Amniotic stem cell (primary cell): Measurements from ENCODE around the gene SAMD13.

Experiments used
- DNase-seq: peaks from one replicate; lab custom pipeline; 2025; lab: John Stamatoyannopoulos, UW

SAMD13 gene

DNA sequence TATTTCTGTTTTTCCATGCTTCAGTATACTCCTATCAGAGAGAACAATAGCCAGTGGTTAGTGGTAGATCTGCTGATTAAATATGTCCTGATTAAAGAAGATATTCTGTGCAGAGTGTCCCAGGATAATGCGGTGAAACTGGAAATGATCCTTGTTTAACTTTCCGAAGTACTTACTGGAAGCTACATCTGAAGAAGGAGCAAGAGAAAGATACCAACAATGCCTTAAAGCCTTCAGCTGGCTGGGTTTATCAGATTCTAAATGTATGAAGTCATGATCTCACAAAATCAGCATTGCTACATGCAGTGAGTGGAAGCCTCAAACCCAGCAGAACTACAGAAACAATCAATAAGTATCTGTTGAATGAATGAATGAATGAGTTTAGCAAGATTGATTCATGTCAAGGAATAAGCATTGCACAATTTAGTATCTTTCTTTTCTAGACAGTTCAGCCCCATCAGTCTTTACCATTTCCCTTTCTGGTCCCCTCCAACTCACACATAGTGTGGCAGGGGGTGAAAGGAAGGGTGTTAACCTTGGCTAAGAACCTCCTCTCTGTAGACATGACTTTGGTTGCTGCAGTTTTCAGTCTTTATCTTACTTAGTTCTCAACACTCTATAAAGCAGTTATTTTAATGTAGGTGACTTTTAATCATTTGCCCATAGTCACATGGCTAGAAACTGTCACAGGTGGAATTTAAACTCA lies 72.1 kb downstream of the SAMD13 start:
- no peak for DNase-seq

DNA sequence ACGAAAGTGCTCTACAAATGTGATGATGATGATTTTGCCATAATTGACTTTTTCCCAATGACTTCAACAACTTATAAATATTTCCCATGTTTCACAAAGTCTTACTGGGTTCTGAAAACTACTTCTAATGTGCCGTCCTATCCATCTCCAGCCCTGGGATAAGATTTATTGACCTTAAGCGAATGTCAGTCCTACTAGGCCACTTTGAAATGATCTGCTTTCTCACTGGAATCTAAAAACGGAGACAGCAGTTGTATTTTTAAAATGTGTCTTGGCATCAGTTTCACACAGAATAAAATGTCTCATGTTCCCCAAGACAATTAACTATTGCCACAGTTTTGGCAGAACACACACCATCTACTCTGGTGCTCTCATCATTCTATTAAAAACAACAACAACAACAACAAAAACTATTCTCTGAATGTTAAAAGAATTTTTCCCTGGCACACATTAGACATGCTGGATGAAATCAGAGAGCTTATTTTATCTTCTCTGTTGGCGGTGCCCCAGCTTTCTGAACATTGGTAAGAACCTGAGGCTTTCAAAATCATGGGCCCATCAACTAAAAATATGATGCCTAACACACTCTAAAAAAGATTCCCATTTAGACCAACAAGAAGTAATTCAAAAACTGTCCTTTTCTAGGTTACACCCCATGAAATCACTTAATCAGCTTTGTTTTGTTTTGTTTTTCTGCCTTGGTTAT lies 73.6 kb downstream of the SAMD13 start:
- no peak for DNase-seq

DNA sequence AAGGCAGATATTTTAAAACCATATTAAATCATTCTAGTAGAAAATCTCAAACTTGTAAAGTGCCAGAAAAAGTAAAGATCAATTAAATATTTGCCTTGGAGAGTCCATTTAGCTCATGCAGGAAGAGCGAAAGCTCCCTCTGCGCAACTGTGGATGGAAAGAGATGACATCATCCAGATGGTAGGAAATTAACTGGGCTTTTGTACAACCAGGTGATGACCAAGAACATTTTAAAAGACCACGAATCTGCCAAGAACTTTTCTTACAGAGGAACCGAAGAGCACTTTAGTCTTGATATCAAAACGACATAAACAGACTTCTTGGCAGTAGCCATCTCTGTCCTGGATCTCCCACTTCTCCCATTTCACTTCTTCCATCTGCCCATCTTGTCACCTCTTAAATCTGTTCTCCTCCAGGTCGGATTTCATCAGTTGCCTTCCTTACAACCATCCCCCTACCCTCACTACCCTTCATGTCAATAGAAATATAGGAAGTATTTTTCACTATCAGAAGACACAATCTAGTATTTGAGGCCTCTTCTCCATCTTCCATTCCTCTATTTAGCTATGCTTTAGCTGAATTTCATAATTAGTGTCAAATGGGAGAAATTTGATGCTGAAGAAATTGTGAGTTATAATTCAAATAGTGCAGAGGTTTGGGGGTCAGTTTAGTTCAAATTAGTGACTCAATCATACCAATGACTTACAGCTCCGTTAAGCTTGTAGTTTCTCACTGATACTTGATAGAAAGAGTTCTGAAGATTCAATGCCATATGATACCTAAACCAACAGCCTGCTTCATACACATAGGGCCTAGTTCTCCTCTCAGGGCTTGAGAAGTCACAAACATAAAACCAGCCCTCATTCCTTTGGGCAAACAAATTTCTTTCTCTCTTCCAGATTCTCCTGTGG lies 74.7 kb downstream of the SAMD13 start:
- DNase-seq, result no peak

DNA sequence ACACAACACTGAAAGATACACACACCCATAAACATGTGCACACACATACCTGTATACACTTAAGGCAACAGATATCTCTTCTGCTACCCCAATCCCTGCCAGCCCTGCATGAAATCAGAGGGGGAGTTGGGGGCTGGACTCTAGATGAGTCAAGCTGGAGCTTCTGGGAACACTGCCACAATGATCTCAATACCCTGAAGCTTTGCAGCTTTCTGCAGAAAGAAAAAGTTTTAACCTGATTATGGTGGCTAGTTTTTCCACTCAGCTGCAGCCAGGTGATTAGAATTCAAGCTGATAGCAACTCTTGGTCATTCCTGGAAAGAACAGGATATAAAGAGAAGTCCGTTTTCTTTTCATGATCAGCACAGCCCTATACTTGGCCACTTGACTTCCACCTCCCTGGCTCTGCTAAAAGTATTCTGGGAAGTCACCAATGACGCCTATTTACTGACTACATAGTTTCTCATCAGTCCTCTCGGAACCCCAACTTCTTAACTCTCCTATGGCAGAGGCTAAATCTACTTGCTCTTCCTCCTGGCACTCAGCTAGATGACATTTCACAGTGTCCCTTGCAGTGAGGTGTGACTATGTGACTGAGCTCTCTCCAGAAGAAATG lies 76.1 kb downstream of the SAMD13 start:
- DNase-seq, result peak; percentile 49

DNA sequence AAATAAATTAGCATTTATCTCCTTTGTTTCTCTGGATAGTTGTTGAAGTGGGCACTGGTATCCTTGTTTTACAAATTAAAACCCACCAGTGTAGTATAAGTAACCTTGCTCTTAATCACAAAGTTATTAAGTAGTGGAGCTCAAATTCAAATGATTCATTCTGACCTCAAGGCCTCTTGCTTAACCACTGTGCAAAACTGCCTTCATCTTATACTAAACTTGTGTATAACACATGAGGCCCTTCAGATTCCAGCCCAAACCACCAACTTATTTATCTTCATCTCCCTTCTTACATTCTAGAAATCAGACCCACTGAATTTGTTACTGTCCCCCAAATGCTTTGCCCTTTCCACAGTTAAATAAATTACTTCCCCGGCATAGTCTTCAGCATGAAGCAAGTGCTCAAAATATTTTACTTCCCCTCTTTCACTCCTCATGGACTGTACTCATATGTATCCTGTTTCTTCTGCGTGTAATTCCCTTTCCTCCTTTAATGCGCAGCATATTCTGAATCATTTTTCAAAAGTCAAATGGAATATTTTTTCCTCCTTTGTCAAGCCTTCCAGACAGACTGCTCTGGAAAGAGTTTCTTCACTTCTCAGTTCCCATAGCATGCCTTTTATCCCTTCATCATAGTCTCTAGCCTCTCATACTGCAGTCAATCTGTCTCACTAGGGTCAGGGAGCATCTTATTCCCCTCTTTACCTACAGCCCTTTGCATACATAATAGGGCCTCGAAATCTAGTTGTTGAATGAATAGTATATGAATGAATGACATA lies 77.8 kb downstream of the SAMD13 start:
- DNase-seq, result no peak

DNA sequence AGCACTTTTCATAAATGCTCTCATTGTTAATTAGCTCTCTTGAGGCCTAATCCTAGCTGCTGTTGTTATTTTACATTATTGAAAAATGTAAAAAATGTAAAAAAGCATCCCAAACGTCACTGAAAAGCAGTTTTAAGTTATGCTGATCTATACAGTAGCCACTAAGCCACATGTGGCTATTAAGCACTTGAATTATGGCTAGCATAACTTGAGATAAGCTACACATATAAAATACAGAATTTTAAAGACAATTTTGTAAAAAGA lies 78.3 kb downstream of the SAMD13 start:
- no peak for DNase-seq

DNA sequence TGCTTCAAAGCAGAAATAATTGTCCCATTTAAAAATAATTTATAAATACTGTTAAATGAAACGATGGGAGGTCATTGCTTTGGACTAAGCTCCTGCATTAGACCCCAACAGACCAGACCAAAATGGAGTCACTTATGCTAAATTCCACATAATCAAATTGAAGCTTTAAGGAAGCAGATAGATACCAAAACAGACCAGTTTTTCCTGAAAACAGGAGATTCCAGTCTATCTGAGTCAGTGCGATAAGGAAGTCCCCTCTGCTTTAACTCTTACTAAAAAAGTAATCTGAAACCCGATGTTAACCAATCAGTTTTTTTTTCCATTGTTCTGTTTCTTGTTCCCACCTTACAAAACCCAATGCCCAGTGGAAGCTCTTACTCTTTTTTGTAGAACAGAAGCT lies 80.6 kb downstream of the SAMD13 start:
- DNase-seq, result no peak

DNA sequence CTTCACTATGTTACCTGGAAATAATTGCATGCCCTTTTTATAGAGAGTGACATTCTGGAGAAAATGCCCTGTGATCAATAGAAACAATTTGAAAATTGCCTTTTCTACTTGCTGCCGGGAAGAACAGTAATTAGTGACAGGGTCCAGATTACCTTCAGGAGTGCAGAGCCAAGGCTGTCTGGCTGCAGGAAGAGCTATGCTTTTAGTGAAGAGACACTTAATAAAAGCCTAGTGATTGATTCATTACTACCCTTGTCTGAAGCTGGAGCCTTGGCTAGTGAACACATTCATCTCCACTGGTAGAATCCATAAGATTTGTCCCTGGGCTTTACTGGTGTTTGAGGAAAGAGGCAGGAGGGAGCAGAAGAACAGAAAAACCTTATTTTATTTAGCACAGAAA lies 83.8 kb downstream of the SAMD13 start:
- no peak for DNase-seq

DNA sequence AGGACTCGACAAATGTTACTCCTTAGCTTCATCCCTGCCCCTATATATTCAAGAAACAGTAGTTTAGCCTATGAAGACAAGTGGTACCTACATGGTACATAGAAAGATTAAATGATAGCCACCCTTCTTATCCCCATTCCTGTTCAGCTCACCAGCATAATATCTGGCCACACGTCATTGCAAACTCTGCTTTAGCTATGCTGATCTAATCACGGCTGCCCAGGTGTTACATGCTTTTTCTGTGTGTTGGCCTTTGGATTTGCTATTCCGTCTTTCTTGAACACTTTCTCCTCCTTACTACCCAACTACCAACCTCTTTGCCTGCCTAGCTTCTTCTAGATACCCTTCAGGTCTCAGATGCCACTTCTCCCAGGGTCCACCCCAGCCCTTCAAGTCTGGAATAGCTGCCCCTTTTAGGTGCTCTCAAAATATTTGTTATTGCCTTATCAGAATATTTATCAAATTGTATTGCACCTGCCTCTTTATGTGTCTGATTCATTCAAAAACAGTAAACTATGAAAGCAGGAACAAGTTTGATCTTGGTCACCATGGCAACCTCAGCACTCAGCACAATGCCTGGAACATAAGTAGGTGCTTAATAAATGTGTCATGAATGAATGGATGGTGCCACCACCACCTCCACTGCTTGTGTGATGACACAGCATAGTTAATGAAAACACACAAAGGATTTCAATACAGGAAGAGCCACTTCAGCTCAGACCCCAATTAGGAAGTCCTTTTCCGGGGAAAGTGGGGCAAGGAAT lies 85.4 kb downstream of the SAMD13 start:
- DNase-seq, result no peak

DNA sequence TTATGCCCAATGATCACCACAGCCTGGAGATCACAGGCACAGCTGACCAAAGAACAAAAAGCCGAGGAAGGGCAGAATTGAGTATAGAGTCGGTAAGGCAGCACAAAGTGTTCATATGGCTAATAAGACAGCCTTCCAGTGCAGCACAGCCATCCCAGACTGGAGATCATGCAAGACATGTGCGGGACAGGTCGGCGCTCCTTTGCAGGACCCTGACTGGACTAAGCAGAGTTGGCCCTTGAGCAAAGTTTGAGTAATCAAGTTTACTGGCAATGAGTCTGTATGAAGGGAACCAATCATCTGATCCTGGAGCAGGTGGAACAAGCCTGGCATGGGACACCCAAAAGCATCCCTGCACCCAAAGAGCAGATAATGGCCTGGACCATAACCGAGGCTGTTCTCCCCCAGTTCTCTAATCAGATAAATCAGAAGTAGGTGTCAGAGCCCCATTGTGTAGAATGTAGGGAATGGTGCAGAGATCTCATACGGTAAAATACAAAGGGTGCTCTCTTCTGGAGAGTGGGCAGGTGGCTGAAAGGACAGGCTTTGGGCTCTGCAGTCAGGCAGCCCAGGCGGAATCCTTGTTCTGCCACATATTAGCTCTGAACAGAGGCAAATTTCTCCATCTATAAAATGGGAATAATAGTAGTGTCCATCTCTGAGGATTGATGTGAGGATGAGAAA lies 86.1 kb downstream of the SAMD13 start:
- DNase-seq, result no peak

DNA sequence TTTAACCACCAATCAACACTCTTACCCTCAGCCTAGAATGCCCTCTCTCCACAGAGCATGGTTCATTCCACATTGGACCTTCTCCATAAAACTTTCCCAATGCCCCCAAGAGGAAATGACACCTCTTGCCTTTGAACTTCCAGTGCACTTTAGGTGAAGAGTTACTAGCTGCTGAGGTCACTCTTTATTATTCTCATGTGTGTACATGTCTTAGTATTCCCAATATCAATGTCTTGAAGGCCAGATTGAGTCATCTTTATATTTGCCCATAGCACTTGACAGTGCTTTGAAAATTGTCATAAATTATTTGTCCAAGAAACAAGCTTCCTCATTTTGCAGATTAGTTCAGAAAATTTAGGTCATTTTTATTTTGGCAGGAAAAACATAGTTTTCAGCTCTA lies 88.7 kb downstream of the SAMD13 start:
- no peak for DNase-seq

DNA sequence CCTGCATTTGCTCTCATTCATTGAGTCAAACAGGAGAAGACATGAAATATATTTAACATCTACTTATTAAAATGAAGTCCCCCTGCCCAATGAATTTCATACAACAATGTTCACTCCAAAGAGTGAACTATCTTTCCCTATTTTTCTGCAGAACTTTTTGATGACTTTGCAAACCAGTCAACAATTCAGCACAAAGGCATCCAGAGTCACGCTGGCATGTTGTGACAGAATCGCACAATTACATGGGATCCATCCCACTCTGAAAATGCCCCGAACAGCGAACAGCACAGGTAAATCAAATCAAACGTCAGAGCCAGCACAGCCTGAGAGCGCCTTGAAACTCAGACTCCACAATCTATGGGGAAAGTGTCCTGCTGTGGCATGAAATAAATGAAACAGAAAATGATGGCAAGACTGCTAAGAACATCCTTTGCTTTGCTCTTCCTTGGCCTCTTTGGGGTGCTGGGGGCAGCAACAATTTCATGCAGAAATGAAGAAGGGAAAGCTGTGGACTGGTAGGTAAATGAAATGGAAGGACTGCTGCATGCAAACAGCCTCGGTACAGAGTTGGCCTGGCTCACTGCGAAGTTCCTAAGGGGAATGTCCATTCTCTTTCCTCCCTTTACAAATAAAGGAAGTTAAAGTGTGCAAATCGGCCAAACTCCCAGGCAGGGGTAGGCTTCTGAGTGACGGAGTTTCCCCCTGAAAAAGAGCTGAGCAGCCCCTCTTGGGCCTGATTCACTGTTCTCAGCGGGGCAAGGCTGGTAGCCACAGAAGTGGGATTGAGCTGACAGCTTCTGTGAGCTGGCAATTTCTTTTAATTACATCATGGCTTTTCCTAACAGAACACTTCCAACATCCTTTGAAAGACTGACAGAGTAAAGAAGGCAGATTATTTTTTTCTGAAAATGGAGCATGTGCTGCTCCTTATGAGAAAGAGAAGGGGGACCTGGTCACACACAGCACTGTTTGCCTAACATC lies 97.0 kb downstream of the SAMD13 start, which contains the start of gene DNASE2B:
Gene DNASE2B (plus strand): TSS at position 310 of the 981 bp plus-strand sequence. CDS start 81 bp downstream, at position 391.
- DNase-seq, result no peak
